Neural progenitor cell (in vitro differentiated cells): ENCODE data around the gene ZNF630. TPM values are rescaled to one million over a fixed set of nuclear protein-coding genes. Genes with fewer than 3 reads are reported as not detected.
"Not testable (repeated sequence)": the region's sequence is repeated elsewhere in the genome, so short reads cannot be mapped to it uniquely, and the experiment has no call there.

Source experiments
- DNase-seq: peaks from one replicate; pipeline ENCODE4 v3.0.0-alpha.2; 2016; ENCODE audit warnings: low spot score
- H2AFZ ChIP-seq: fragments of 200-600 bp; sonication (generic); replicated peaks from 2 replicates; pipeline ENCODE4 v1.6.1; 2016; ENCODE audit warnings: antibody characterized with exemption
- H3F3A ChIP-seq: fragments of 200-600 bp; sonication (generic); 2 replicates; pipeline ENCODE4 v1.6.1; 2016; ENCODE audit warnings: antibody characterized with exemption, low read depth
- H3K27ac ChIP-seq: fragments of 200-600 bp; sonication (generic); 2 replicates; pipeline ENCODE4 v1.5.1; 2016; ENCODE audit warnings: mild to moderate bottlenecking
- H3K27me3 ChIP-seq: fragments of 200-600 bp; sonication (generic); 2 replicates; pipeline ENCODE4 v1.6.1; 2016; ENCODE audit warnings: mild to moderate bottlenecking, moderate library complexity
- H3K36me3 ChIP-seq: fragments of 200-600 bp; sonication (generic); 2 replicates; pipeline ENCODE4 v1.5.1; 2016
- H3K4me1 ChIP-seq: fragments of 200-600 bp; sonication (generic); 2 replicates; pipeline ENCODE4 v1.6.1; 2016; ENCODE audit warnings: mixed run types
- H3K4me2 ChIP-seq: fragments of 200-600 bp; sonication (generic); 2 replicates; pipeline ENCODE4 v1.6.1; 2016
- H3K4me3 ChIP-seq: fragments of 200-600 bp; sonication (generic); 2 replicates; pipeline ENCODE4 v1.5.1; 2016
- H3K79me2 ChIP-seq: fragments of 200-600 bp; sonication (generic); 2 replicates; pipeline ENCODE4 v1.6.1; 2016; ENCODE audit warnings: low read depth
- H3K9ac ChIP-seq: fragments of 200-600 bp; sonication (generic); 2 replicates; pipeline ENCODE4 v1.6.1; 2016
- H3K9me3 ChIP-seq: fragments of 200-600 bp; sonication (generic); 2 replicates; pipeline ENCODE4 v1.5.1; 2016; ENCODE audit warnings: low read depth
- H4K20me1 ChIP-seq: fragments of 200-600 bp; sonication (generic); 2 replicates; pipeline ENCODE4 v1.6.1; 2016; ENCODE audit warnings: low read depth
- H3K27ac Mint-ChIP-seq: 3 replicates; pipeline ENCODE4 v1.8.0; 2021; ENCODE audit warnings: mixed read lengths
- H3K27me3 Mint-ChIP-seq: 2 replicates; pipeline ENCODE4 v1.8.0; 2022; ENCODE audit warnings: low read depth, mild to moderate bottlenecking, inconsistent platforms, moderate library complexity, mixed read lengths; ENCODE audit not compliant: insufficient read depth
- H3K36me3 Mint-ChIP-seq: 3 replicates; pipeline ENCODE4 v1.8.0; 2021; ENCODE audit warnings: mixed read lengths
- H3K4me1 Mint-ChIP-seq: 3 replicates; pipeline ENCODE4 v1.8.0; 2021; ENCODE audit warnings: mixed read lengths
- H3K4me3 Mint-ChIP-seq: 3 replicates; pipeline ENCODE4 v1.8.0; 2021; ENCODE audit warnings: mild to moderate bottlenecking, moderate library complexity, mixed read lengths
- H3K9me3 Mint-ChIP-seq: 3 replicates; pipeline ENCODE4 v1.8.0; 2020; ENCODE audit warnings: mixed read lengths
- CTCF ChIP-seq: fragments of 200-600 bp; sonication (generic); IDR thresholded peaks from 2 replicates; pipeline ENCODE4 v1.5.1; 2017; ENCODE audit warnings: antibody characterized with exemption, mild to moderate bottlenecking
- EZH2 ChIP-seq: fragments of 200-600 bp; sonication (generic); IDR thresholded peaks from 2 replicates; pipeline ENCODE4 v1.6.1; 2017; ENCODE audit warnings: antibody characterized with exemption, mild to moderate bottlenecking, moderate library complexity
- EZH2phosphoT487 ChIP-seq: fragments of 200-600 bp; sonication (generic); IDR thresholded peaks from 2 replicates; pipeline ENCODE4 v1.6.1; 2017; ENCODE audit warnings: antibody characterized with exemption
- total RNA-seq: library from RNA; depleted of rRNA; stranded (reverse); fragments of >200 nt; gene quantifications from 2 replicates; pipeline ENCODE4 v1.2.3, GENCODE V29; 2015; ENCODE audit warnings: low replicate concordance

Gene ZNF630
- total RNA-seq, 1 donor from 2014 or later = 2.1 TPM

DNA sequence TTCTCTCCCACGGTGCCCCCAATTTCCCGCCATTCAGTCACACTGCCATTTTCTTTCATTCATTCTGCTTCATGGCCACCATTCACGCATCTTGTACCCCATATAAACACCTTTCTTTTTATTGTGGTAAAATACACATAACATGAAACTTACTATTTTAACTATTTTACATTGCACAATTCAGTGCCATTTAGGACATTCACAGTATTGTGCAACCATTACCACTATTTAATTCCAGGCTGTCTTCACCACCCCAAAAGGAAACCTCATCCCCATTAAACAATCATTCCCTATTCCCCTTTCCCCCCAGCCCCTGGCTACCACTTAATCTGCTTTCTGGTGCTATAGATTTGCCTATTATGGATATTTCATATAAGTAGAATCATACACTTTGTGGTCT, 48.7 kb downstream of the ZNF630 start:
- Mint-ChIP-seq H3K4me3 (no peak overlapping the region), H3K9me3 (peaks cover 15% of the 10 kb centered on the region), H3K27ac (no peak overlapping the region), H3K4me1 (peaks cover 7% of the 10 kb centered on the region), H3K27me3 (no peaks in the 10 kb centered on the region), H3K36me3 (no peaks in the 10 kb centered on the region)
- Histone ChIP-seq H3K4me3 (no peak overlapping the region), H3K27me3 (no peaks in the 10 kb centered on the region), H3F3A (no peaks in the 10 kb centered on the region), H3K4me1 (no peaks in the 10 kb centered on the region), H3K27ac (no peak overlapping the region), H3K36me3 (no peaks in the 10 kb centered on the region), H4K20me1 (no peaks in the 10 kb centered on the region), H3K9ac (no peak overlapping the region), H3K9me3 (no peaks in the 10 kb centered on the region), H3K79me2 (no peaks in the 10 kb centered on the region), H3K4me2 (no peak overlapping the region), H2AFZ (no peak overlapping the region)
- DNase-seq = no peak
- no peak for TF ChIP-seq EZH2phosphoT487
- TF ChIP-seq CTCF = no peak

DNA sequence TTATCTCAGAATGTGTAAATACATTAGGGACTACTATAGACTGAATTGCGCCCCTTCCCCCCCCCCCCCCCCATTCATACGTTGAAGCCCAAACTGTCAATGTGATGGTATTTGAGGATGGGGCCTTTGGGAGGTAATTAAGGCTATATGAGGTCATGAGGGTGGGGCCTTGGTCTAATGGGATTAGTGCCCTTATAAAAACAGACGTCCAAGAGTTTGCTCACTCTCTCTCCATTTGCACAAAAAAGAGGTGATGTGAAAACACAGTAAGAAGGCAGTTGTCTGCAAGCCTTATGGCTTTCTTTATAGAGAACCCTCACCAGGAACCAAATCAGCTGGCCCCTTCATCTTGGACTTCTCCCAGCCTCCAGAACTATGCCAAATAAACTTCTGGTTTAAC, 49.3 kb downstream of the ZNF630 start:
- Histone ChIP-seq H3K27me3 (no peaks in the 10 kb centered on the region), H3F3A (no peaks in the 10 kb centered on the region), H3K9me3 (no peaks in the 10 kb centered on the region), H3K4me2 (peak overlapping the region; percentile 76), H3K9ac (no peak overlapping the region), H4K20me1 (no peaks in the 10 kb centered on the region), H3K4me1 (no peaks in the 10 kb centered on the region), H3K4me3 (no peak overlapping the region), H2AFZ (no peak overlapping the region), H3K27ac (no peak overlapping the region), H3K36me3 (no peaks in the 10 kb centered on the region), H3K79me2 (no peaks in the 10 kb centered on the region)
- Mint-ChIP-seq H3K4me3 (no peak overlapping the region), H3K9me3 (peaks cover 11% of the 10 kb centered on the region), H3K4me1 (peaks cover 7% of the 10 kb centered on the region), H3K27ac (no peak overlapping the region), H3K27me3 (no peaks in the 10 kb centered on the region), H3K36me3 (no peaks in the 10 kb centered on the region)
- DNase-seq = no peak
- TF ChIP-seq CTCF = no peak
- TF ChIP-seq EZH2 = no peak
- no peak for TF ChIP-seq EZH2phosphoT487

DNA sequence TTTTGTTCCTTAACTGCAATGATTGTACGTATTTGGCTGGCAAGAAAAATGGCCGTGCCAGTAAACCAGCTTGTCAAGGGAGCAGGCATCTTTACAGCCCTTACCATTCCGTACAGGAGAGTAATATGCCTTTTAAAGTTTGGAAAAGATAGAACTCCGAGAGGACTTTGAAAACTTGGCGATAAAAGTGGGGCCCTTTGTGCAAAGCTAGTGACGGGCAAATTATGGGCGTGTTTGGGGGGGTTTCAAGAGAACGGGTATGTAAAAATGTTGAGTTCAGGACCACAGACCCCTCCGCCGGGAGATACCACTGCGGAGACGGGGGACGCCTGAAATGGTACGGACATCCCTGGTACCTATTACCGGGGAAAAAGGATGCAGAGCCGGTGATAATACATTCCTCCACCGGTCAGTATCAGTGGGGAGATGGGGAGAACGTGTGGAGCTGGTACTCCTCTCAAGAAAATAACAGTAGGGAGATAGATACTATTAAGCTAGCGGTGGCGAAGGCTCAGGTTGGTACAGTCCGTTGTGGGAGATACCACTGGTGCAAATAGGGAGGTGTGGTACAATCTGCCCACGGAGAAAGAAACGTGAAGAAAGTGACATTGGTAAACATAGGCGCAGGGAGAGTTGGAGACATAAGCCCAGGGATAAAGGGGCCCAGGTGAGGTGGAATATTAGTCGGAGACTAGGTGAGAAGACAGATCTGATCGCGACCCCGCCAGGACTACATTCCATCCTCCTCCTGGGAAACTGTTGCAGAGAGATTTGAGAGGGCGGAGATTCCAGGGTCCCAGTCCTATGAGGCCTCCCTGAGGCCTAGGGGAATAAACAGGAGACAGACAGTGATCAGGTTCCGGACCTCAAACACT, 50.2 kb downstream of the ZNF630 start:
- Mint-ChIP-seq H3K27me3 (no peaks in the 10 kb centered on the region), H3K27ac (peak overlapping the region; percentile 100), H3K36me3 (no peaks in the 10 kb centered on the region), H3K4me3 (peak overlapping the region; percentile 90), H3K4me1 (peaks cover 4% of the 10 kb centered on the region), H3K9me3 (peaks cover 7% of the 10 kb centered on the region)
- H3K79me2 ChIP-seq = no peaks in the 10 kb centered on the region
- H3K9me3 ChIP-seq = no peaks in the 10 kb centered on the region
- no peaks in the 10 kb centered on the region for H3K4me1 ChIP-seq
- H3K9ac ChIP-seq = peak overlapping the region; percentile 97
- H3K4me3 ChIP-seq = peak overlapping the region; percentile 66
- H3F3A ChIP-seq = no peaks in the 10 kb centered on the region
- H4K20me1 ChIP-seq = no peaks in the 10 kb centered on the region
- H2AFZ ChIP-seq = peak overlapping the region; percentile 93
- peak; percentile 72 for DNase-seq
- TF ChIP-seq EZH2phosphoT487 (no peak), CTCF (no peak), EZH2 (no peak)
- H3K27ac ChIP-seq = peak overlapping the region; percentile 91
- H3K36me3 ChIP-seq = no peaks in the 10 kb centered on the region
- H3K4me2 ChIP-seq = peak overlapping the region; percentile 76
- no peaks in the 10 kb centered on the region for H3K27me3 ChIP-seq

DNA sequence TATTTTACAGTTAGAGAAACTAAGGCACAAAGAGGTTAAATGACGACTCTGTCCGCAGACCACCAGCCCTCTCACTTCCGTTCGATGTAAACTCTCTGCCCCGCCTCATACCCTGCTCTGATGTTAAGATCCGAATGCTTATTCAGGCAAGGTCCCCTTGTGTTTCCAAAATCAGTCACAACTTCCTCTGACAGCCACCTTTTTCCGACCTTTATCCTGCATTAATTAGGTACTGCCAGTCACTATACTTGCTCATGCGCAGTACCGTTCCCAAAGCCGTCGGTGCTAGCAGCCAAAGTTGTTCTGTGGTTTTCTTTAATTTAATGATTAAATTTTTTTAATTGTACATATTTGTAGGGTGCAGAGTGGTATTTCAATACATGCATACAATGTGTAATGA, 51.0 kb downstream of the ZNF630 start:
- H3F3A ChIP-seq, DNase-seq, H3K79me2 ChIP-seq, H3K9ac ChIP-seq, H3K36me3 Mint-ChIP-seq, H3K27ac Mint-ChIP-seq, H3K9me3 Mint-ChIP-seq, H3K36me3 ChIP-seq, H3K27me3 ChIP-seq, H3K9me3 ChIP-seq, H3K27me3 Mint-ChIP-seq, H4K20me1 ChIP-seq, H3K4me1 ChIP-seq, H3K4me1 Mint-ChIP-seq, H3K27ac ChIP-seq: not testable (repeated sequence)
- H3K4me3 ChIP-seq = peak overlapping the region; percentile 66
- peak overlapping the region; percentile 76 for H3K4me2 ChIP-seq
- peak overlapping the region; percentile 93 for H2AFZ ChIP-seq
- peak overlapping the region; percentile 90 for H3K4me3 Mint-ChIP-seq

DNA sequence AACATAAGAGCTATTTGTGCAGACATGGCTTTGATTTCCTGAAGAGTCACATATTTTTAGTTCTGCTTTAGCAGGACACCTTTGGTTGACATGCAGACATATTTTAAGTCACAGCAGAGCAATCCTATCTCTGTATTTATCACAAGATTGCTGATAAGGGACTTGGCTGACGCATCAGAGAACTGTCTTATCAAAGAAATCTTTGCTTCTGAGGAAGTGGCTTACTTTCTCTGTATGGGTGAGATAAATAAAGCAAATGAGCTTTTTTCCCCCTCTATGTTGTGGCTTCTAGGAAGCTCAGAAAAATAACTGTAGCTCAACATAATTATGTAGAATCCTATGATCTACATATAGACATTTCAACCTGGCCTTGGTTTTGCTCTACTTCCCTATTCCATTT, 51.5 kb downstream of the ZNF630 start:
- not testable (repeated sequence) for H3F3A ChIP-seq, H3K36me3 Mint-ChIP-seq, H3K9me3 Mint-ChIP-seq, H3K9me3 ChIP-seq, H3K27me3 ChIP-seq, DNase-seq, H3K4me3 ChIP-seq, H3K9ac ChIP-seq, H3K4me3 Mint-ChIP-seq, H2AFZ ChIP-seq, H3K36me3 ChIP-seq, H3K27ac ChIP-seq, H3K4me1 ChIP-seq, H3K27ac Mint-ChIP-seq, H3K4me2 ChIP-seq, H3K4me1 Mint-ChIP-seq, H3K27me3 Mint-ChIP-seq, H4K20me1 ChIP-seq, H3K79me2 ChIP-seq
